GM19452 (cell line): ENCODE results near the gene FANCL.
"Not testable (repeated sequence)": the region's sequence is repeated elsewhere in the genome, so short reads cannot be mapped to it uniquely, and the experiment has no call there.

Source experiments
- ATAC-seq: cut with Tn5 transposase; IDR thresholded peaks from one replicate; pipeline ENCODE4 v1.9.1; 2021; ENCODE audit not compliant: unreplicated experiment

Gene FANCL

GRCh38 chr2:58146707-58147106 lies 94.4 kb downstream of the FANCL start:
- no peak for ATAC-seq

- not testable (repeated sequence) for ATAC-seq
Measured at GRCh38 chr2:58145769-58146168, 95.4 kb downstream of the FANCL start.

- no peak for ATAC-seq
Measured at GRCh38 chr2:58140508-58141072, 100.5 kb downstream of the FANCL start.

GRCh38 chr2:58138396-58139030 lies 102.6 kb downstream of the FANCL start:
- ATAC-seq: no peak

GRCh38 chr2:58137856-58138255 lies 103.3 kb downstream of the FANCL start:
- no peak for ATAC-seq

GRCh38 chr2:58137221-58137620 lies 103.9 kb downstream of the FANCL start:
- ATAC-seq: no peak

GRCh38 chr2:58135861-58136260 lies 105.3 kb downstream of the FANCL start:
- no peak for ATAC-seq

GRCh38 chr2:58133395-58133794 lies 107.7 kb downstream of the FANCL start:
- no peak for ATAC-seq

GRCh38 chr2:58131191-58132011 lies 109.7 kb downstream of the FANCL start:
- no peak for ATAC-seq

- no peak for ATAC-seq
Measured at GRCh38 chr2:58130238-58130637, 110.9 kb downstream of the FANCL start.

- no peak for ATAC-seq
Measured at GRCh38 chr2:58127111-58127510, 114.0 kb downstream of the FANCL start.

- ATAC-seq: no peak
Measured at GRCh38 chr2:58122540-58122939, 118.6 kb downstream of the FANCL start.

- no peak for ATAC-seq
Measured at GRCh38 chr2:58122040-58122439, 119.1 kb downstream of the FANCL start.

GRCh38 chr2:58120626-58121229 lies 120.4 kb downstream of the FANCL start:
- ATAC-seq: no peak

GRCh38 chr2:58113563-58113962 lies 127.6 kb downstream of the FANCL start:
- not testable (repeated sequence) for ATAC-seq

- ATAC-seq: no peak
Measured at GRCh38 chr2:58110765-58111164, 130.4 kb downstream of the FANCL start.

GRCh38 chr2:58109481-58109880 lies 131.6 kb downstream of the FANCL start:
- no peak for ATAC-seq
